HepG2 (cell line): ENCODE data around the gene ASPHD1. TPM values are rescaled to one million over a fixed set of nuclear protein-coding genes. Genes with fewer than 3 reads are reported as not detected.

Experiments used
- ATAC-seq: fragments of 200-7000 bp; cut with Tn5 transposase; 3 replicates; pipeline ENCODE4 v1.9.1; 2020; ENCODE audit warnings: mild to moderate bottlenecking, moderate library complexity
- BruUV-seq: library from RNA; stranded (reverse); fragments of 400-500 nt; replicated peaks from 2 replicates; lab custom pipeline; 2021; lab: Mats Ljungman, UMichigan
- CTCF ChIA-PET: fragments of 300-600 bp; formaldehyde crosslinking; extraction: SDS; loops from one replicate; lab custom pipeline; 2021; ENCODE audit warnings: low total read pairs, inconsistent platforms, low intra/inter-chr PET ratio; lab: Yijun Ruan, JAX
- POLR2A ChIA-PET: fragments of 350-600 bp; sonication (Branson Sonifier 250); formaldehyde crosslinking; loops from one replicate; lab custom pipeline; 2020; ENCODE audit warnings: antibody characterized with exemption, inconsistent platforms; lab: Yijun Ruan, JAX
- DNase-seq: peaks from one replicate; pipeline ENCODE4 v3.0.0-alpha.2; 2015; ENCODE audit warnings: low spot score
- FAIRE-seq: peaks from 3 replicates; lab custom pipeline; 2011; peaks lifted over from hg19 to GRCh38; lab: Jason Lieb, UNC
- H2AFZ ChIP-seq: one replicate; pipeline ENCODE4 v1.6.1; 2011; ENCODE audit warnings: low read length, inconsistent platforms
- H3K27ac ChIP-seq: fragments of 300-600 bp; 3 replicates; pipeline ENCODE4 v1.8.0; 2011; ENCODE audit warnings: mixed run types, mild to moderate bottlenecking, mixed read lengths, low read length, inconsistent platforms; ENCODE audit not compliant: insufficient read depth; ENCODE audit errors: extremely low read length
- H3K27me3 ChIP-seq, 2 experiments: fragments of 200-600 bp in 1 of 2; 2 replicates in 1 of 2; 3 replicates in 1 of 2; pipeline versions ENCODE4 v1.6.0 to v1.8.0; 2011; ENCODE audit warnings: low read length in 2 of 2, mild to moderate bottlenecking in 2 of 2, moderate library complexity in 2 of 2, inconsistent platforms in 1 of 2; ENCODE audit not compliant: insufficient read depth in 2 of 2, control insufficient read depth in 1 of 2
- H3K36me3 ChIP-seq, 2 experiments: fragments of 200-600 bp in 1 of 2; replicated peaks in 1 of 2; 2 replicates in 1 of 2; 3 replicates in 1 of 2; pipeline versions ENCODE4 v1.5.1 to v1.8.0; 2011; ENCODE audit warnings: low read length in 2 of 2, inconsistent platforms in 1 of 2; ENCODE audit not compliant: insufficient read depth in 2 of 2, control insufficient read depth in 1 of 2
- H3K4me1 ChIP-seq: 2 replicates; pipeline ENCODE4 v1.5.1; 2012; ENCODE audit warnings: low read length, inconsistent platforms; ENCODE audit not compliant: insufficient read depth
- H3K4me2 ChIP-seq: 2 replicates; pipeline ENCODE4 v1.6.0; 2011; ENCODE audit warnings: low read depth, low read length, inconsistent platforms
- H3K4me3 ChIP-seq, 3 experiments: fragments of 200-600 bp in 1 of 3; sonication (generic), shearing (Covaris generic) in 1 of 3; replicated peaks in 1 of 3; 2 replicates each; pipeline ENCODE4 v1.5.1; 2011 to 2016; ENCODE audit warnings: low read length in 3 of 3, inconsistent platforms in 2 of 3, low read depth in 2 of 3, mild to moderate bottlenecking in 2 of 3, control low read depth in 1 of 3, mixed read lengths in 1 of 3; ENCODE audit not compliant: insufficient read depth in 1 of 3
- H3K79me2 ChIP-seq: one replicate; pipeline ENCODE4 v1.6.1; 2011; ENCODE audit warnings: low read length, inconsistent platforms; ENCODE audit not compliant: insufficient read depth
- H3K9ac ChIP-seq: 2 replicates; pipeline ENCODE4 v1.6.0; 2011; ENCODE audit warnings: mild to moderate bottlenecking, low read depth, low read length, inconsistent platforms; ENCODE audit not compliant: insufficient read depth
- H3K9me3 ChIP-seq: 2 replicates; pipeline ENCODE4 v1.5.1; 2012; ENCODE audit warnings: mild to moderate bottlenecking, low read length
- H4K20me1 ChIP-seq: 2 replicates; pipeline ENCODE4 v1.6.0; 2011; ENCODE audit warnings: inconsistent platforms, mild to moderate bottlenecking, low read length, moderate library complexity; ENCODE audit not compliant: insufficient read depth
- ATM ChIP-seq: fragments of 450-650 bp; IDR thresholded peaks from 2 replicates; pipeline ENCODE4 v1.7.1; 2017; ENCODE audit warnings: mild to moderate bottlenecking, borderline replicate concordance
- EP300 ChIP-seq, 3 experiments: sonication (generic) in 1 of 3; formaldehyde crosslinking in 1 of 3; IDR thresholded peaks; 2 replicates each; pipeline versions ENCODE4 v1.5.1 to v1.6.1; 2011 to 2020; ENCODE audit warnings: low read depth in 2 of 3, low read length in 2 of 3, borderline replicate concordance in 1 of 3, improper control_type of control experiment in 1 of 3, mild to moderate bottlenecking in 1 of 3, missing genetic modification reagents in 1 of 3, moderate library complexity in 1 of 3
- KDM1A ChIP-seq: IDR thresholded peaks from 2 replicates; pipeline ENCODE4 v1.6.1; 2016; ENCODE audit warnings: missing compliant biosample characterization
- KIAA2018 ChIP-seq: sonication (generic); formaldehyde crosslinking; IDR thresholded peaks from 2 replicates; pipeline ENCODE4 v1.5.0; 2020; ENCODE audit warnings: mild to moderate bottlenecking, missing genetic modification reagents, borderline replicate concordance
- PITX1 ChIP-seq: sonication (generic); formaldehyde crosslinking; IDR thresholded peaks from 2 replicates; pipeline ENCODE4 v1.5.1; 2020; ENCODE audit warnings: mild to moderate bottlenecking, missing genetic modification reagents
- RBM39 ChIP-seq: fragments of 200-400 bp; formaldehyde crosslinking; IDR thresholded peaks from one replicate; pipeline ENCODE4 v1.6.1; 2018; ENCODE audit warnings: antibody characterized with exemption, mild to moderate bottlenecking, low read depth, low read length; ENCODE audit not compliant: poor library complexity, severe bottlenecking
- SOX5 ChIP-seq: IDR thresholded peaks from 2 replicates; pipeline ENCODE4 v1.6.1; 2016; ENCODE audit warnings: borderline replicate concordance
- SRSF4 ChIP-seq: fragments of 200-400 bp; formaldehyde crosslinking; IDR thresholded peaks from one replicate; pipeline ENCODE4 v1.6.1; 2018; ENCODE audit warnings: mild to moderate bottlenecking, low read depth, low read length, moderate library complexity; ENCODE audit not compliant: poor library complexity, severe bottlenecking
- SUZ12 ChIP-seq: fragments of 150-350 bp; IDR thresholded peaks from 2 replicates; pipeline ENCODE4 v1.6.1; 2014; ENCODE audit warnings: low read depth, low read length
- SYNCRIP ChIP-seq: fragments of 200-400 bp; formaldehyde crosslinking; IDR thresholded peaks from 2 replicates; pipeline ENCODE4 v1.6.1; 2018; ENCODE audit warnings: mild to moderate bottlenecking, low read depth, low read length; ENCODE audit not compliant: insufficient read depth
- ZBTB1 ChIP-seq: sonication (generic); formaldehyde crosslinking; IDR thresholded peaks from 2 replicates; pipeline ENCODE4 v1.4.0; 2020; ENCODE audit warnings: missing genetic modification reagents, borderline replicate concordance
- ZBTB38 ChIP-seq: sonication (generic); formaldehyde crosslinking; IDR thresholded peaks from 2 replicates; pipeline ENCODE4 v1.5.1; 2020; ENCODE audit warnings: mild to moderate bottlenecking, missing genetic modification reagents
- ZNF230 ChIP-seq: sonication (generic); formaldehyde crosslinking; IDR thresholded peaks from 2 replicates; pipeline ENCODE4 v1.4.0; 2020; ENCODE audit warnings: mild to moderate bottlenecking, missing genetic modification reagents
- WGBS: methylation state at CpG from one replicate; pipeline ENCODE4 v1.1.6; 2017; ENCODE audit warnings: low lambda C conversion rate; 5-methylcytosine and 5-hydroxymethylcytosine counted together
- in situ Hi-C: cut with HindIII; loops from 2 replicates; pipeline ENCODE4 v1.10.0; 2017; ENCODE audit warnings: low pct_unique_long_range_greater_than_20kb; ENCODE audit not compliant: extremely low pct_ligation_motif_present
- intact Hi-C: fragments of 100-400 bp; cut with micrococcal nuclease; formaldehyde crosslinking; loops from one replicate; pipeline ENCODE4 v1.10.0; 2022; ENCODE audit not compliant: unreplicated experiment
- polyA plus RNA-seq, 8 experiments: library from polyadenylated mRNA; depleted of rRNA in 3 of 8; stranded (reverse) in 7 of 8; unstranded in 1 of 8; fragments of >200 nt; fragmentation: Illumina TruSeq in 4 of 8; extraction: Trizol in 4 of 8; gene quantifications; 2 replicates each; pipeline versions ENCODE4 v1.2.1 to v1.2.3, GENCODE V29; 2011 to 2016; ENCODE audit warnings: low read depth in 4 of 8, missing spikeins in 1 of 8, mixed read lengths in 1 of 8; ENCODE audit not compliant: insufficient read depth in 1 of 8
- total RNA-seq, 5 experiments: library from RNA; depleted of rRNA; stranded (reverse); fragments of >200 nt; fragmentation: Illumina TruSeq; extraction: Trizol; gene quantifications; 2 replicates each; pipeline ENCODE4 v1.2.3, GENCODE V29; 2016; ENCODE audit warnings: low read depth in 1 of 5

The ASPHD1 gene
- total and polyA plus RNA-seq, 2 of the 13 experiments (the other 11 are each of a cell fraction or from before 2014, with no cell fraction given), result 13.1 to 19.7 TPM

- Histone ChIP-seq H3K27me3 (no peaks in the 10 kb centered on the region), H4K20me1 (no peaks in the 10 kb centered on the region), H3K79me2 (no peaks in the 10 kb centered on the region), H3K9ac (peak overlapping the region; percentile 56), H3K27ac (peak overlapping the region; percentile 86), H3K4me2 (peak overlapping the region; percentile 74), H3K9me3 (no peaks in the 10 kb centered on the region), H2AFZ (peak overlapping the region; percentile 28), H3K36me3 (no peaks in the 10 kb centered on the region), H3K4me1 (peaks cover 32% of the 10 kb centered on the region), H3K4me3 (peak overlapping the region in 2 of 3 experiments; percentile 2 to 31; a peak in 2 of 6 replicates)
- peak; percentile 99 for FAIRE-seq
- 16% methylated on average over 10 of the region's 10 CpGs for WGBS
- in situ Hi-C loops, result no loop called here
- ChIA-PET POLR2A (interaction anchor here (0.7 to 2.2 kb wide), 10 partner anchors 9 to 212 kb away, joined by 3 to 30 read pairs (median 4); partner anchors contain the start of genes ASPHD1, KCTD13, QPRT and SEZ6L2), CTCF (no interaction called here)
- intact Hi-C loops, result loop anchor here (2.0 kb wide), 1 partner anchor 29 kb away; the partner anchor contains the start of gene CDIPT
- peak; percentile 95 for DNase-seq
- BruUV-seq, result TSS peak; percentile 77
- peak; percentile 87 for ATAC-seq
- TF ChIP-seq KDM1A (no peak), KIAA2018 (CRISPR knock-in tag) (no peak), ZBTB38 (no peak), RBM39 (no peak), SUZ12 (no peak), SYNCRIP (no peak), EP300 (IDR thresholded peaks at IDR 0.05; ENCODE audit: low read depth in 2 of 2, low read length in 2 of 2) (peak; percentile 62 to 75; a peak in 2 of 4 replicates), EP300 (CRISPR knock-in tag; IDR thresholded peaks at IDR 0.05; ENCODE audit: borderline replicate concordance) (peak; percentile 64; the same call in 1 of the 2 replicates), SOX5 (CRISPR knock-in tag) (peak; percentile 85), PITX1 (CRISPR knock-in tag) (0 out of 2 replicates have a peak, but pooled peaks have one; percentile 16), ZNF230 (no peak), ZBTB1 (CRISPR knock-in tag) (no peak), ATM (no peak), SRSF4 (no peak)
Measured at GRCh38 chr16:29891525-29892457, 8.5 kb upstream of the ASPHD1 start.
